ENCODE data around the gene SLC5A12.

Gene SLC5A12

DNA sequence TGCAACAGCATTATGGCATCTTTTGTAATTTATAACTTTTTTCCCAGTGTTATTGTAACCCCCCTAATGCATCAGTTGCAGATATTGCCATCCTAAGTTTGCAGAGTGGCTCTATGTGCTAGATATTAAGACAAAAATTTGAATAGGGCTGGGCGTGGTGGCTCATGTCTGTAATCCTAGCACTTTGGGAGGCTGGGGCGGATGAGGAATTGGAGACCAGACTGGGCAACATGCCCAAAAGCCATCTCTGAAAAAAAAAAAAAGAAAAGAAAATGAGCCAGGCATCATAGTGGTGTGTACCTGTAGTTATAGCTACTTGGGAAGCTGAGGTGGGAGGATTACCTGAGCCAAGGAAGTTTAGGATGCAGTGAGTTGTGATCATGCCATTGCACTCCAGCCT is 99.7 kb downstream of the SLC5A12 start:
- H3K9ac ChIP-seq (ENCODE audit: low read length in 5 of 5): no peak overlapping the region

DNA sequence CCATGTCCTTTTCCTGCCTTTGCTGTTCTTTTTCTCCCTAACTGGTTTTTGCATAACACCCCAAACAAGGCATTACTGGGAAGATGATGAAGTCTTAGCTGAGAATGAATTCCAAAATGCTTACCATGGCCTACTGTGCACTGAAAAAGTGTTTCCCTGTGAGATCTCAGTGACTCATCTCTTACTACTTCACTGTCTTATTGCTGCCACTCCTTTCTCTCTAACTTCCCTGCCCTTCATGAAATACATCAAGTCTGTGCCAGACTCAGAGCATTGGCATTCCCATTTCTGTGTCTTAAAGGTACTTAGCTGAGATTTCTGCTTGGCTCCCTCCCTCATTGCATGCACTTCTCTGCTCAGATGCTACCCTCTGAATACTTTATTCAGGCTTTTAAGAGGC is 100.7 kb downstream of the SLC5A12 start:
- no peaks in the 10 kb centered on the region for H3K36me3 ChIP-seq (ENCODE audit: control insufficient read depth in 5 of 5, insufficient read depth in 5 of 5, low read length in 5 of 5)
- no peak overlapping the region for H3K9ac ChIP-seq (ENCODE audit: low read length in 5 of 5)
- H3K4me3 ChIP-seq (ENCODE audit: low read depth in 1 of 5, low read length in 5 of 5): no peak overlapping the region

More for the DNA sequence above, 99.7 kb downstream of the SLC5A12 start:
- Histone ChIP-seq H3K4me3 (ENCODE audit: low read depth in 1 of 5, low read length in 5 of 5) (no peak overlapping the region), H3K4me1 (ENCODE audit: control insufficient read depth in 5 of 5, insufficient read depth in 5 of 5, low read length in 5 of 5) (no peaks in the 10 kb centered on the region), H3K36me3 (ENCODE audit: control insufficient read depth in 5 of 5, insufficient read depth in 5 of 5, low read length in 5 of 5) (no peaks in the 10 kb centered on the region), H3K27me3 (ENCODE audit: control insufficient read depth in 5 of 5, insufficient read depth in 4 of 5, low read length in 5 of 5) (no peaks in the 10 kb centered on the region), H3K9me3 (ENCODE audit: control insufficient read depth in 5 of 5, low read length in 5 of 5) (no peaks in the 10 kb centered on the region), H3K27ac (ENCODE audit: low read depth, low read length) (no peak overlapping the region)

DNA sequence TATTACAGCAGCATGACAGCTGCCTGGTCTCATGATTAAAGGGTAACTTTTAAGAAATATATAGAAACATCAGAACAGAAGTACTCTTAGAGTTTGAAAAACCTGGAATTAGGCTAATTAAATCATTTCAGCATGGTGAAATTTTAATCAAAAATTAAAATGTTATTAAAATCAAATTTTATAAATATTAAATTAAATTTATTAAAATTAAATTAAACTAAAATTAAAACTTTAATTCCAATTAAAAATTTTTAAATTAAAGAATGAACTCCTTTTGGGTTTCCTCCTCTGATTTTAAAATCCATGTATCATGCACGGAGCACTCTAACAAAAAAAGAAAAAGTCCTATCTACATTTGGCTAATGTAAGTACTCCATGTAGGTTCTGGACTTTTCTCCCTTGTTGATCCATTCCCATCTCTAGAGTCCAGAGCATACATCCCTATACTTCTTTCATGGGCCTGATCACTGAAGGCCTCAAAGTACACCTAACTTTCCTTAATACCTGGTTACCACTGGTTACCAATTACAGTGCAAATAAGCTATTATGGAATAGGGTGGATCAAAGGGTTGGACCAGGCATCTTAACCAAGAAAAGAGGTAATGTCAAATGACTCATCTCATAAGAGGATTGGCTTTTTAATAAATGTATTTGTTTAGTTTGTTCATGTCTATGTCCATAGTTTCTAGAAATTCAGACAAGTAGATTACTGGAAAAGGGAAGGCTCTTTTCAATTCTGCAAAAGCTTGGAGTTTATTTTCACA is 101.4 kb downstream of the SLC5A12 start:
- Histone ChIP-seq H3K27ac (ENCODE audit: low read depth, low read length) (no peak overlapping the region), H3K27me3 (ENCODE audit: control insufficient read depth in 5 of 5, insufficient read depth in 4 of 5, low read length in 5 of 5) (no peaks in the 10 kb centered on the region), H3K36me3 (ENCODE audit: control insufficient read depth in 5 of 5, insufficient read depth in 5 of 5, low read length in 5 of 5) (no peaks in the 10 kb centered on the region), H3K4me1 (ENCODE audit: control insufficient read depth in 5 of 5, insufficient read depth in 5 of 5, low read length in 5 of 5) (no peaks in the 10 kb centered on the region), H3K9me3 (ENCODE audit: control insufficient read depth in 5 of 5, low read length in 5 of 5) (no peaks in the 10 kb centered on the region), H3K4me3 (ENCODE audit: low read depth in 1 of 5, low read length in 5 of 5) (no peak overlapping the region), H3K9ac (ENCODE audit: low read length in 5 of 5) (no peak overlapping the region)

More for the DNA sequence above, 100.7 kb downstream of the SLC5A12 start:
- no peak overlapping the region for H3K27ac ChIP-seq (ENCODE audit: low read depth, low read length)
- H3K27me3 ChIP-seq (ENCODE audit: control insufficient read depth in 5 of 5, insufficient read depth in 4 of 5, low read length in 5 of 5): no peaks in the 10 kb centered on the region
- no peaks in the 10 kb centered on the region for H3K9me3 ChIP-seq (ENCODE audit: control insufficient read depth in 5 of 5, low read length in 5 of 5)
- H3K4me1 ChIP-seq (ENCODE audit: control insufficient read depth in 5 of 5, insufficient read depth in 5 of 5, low read length in 5 of 5): no peaks in the 10 kb centered on the region

DNA sequence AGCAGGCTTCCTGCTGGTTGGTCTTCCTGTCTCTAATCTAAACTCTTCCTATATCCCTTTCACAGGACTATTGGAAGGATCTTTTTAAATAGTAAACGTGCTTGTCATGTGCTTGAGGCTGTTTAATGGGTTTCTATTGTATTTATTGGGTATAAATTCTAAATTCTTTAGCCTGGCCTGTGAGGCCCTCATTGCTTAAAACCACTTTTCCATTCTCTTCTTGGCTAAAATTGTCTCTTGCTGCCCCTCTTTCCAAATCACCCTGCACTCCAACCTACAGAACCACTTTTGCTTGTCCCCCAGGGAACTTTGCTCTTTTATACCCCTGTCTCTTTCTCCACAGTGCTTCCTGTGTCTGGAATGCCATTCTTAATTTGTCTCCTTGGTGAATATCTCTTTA is 103.4 kb downstream of the SLC5A12 start:
- no peak overlapping the region for H3K4me3 ChIP-seq (ENCODE audit: low read depth in 1 of 5, low read length in 5 of 5)
- no peaks in the 10 kb centered on the region for H3K27me3 ChIP-seq (ENCODE audit: control insufficient read depth in 5 of 5, insufficient read depth in 4 of 5, low read length in 5 of 5)
- peaks cover 0 to 7% (median 0%) of the 10 kb centered on the region in 5 donors for H3K9me3 ChIP-seq (ENCODE audit: control insufficient read depth in 5 of 5, low read length in 5 of 5)
- no peak overlapping the region for H3K9ac ChIP-seq (ENCODE audit: low read length in 5 of 5)
- no peaks in the 10 kb centered on the region for H3K36me3 ChIP-seq (ENCODE audit: control insufficient read depth in 5 of 5, insufficient read depth in 5 of 5, low read length in 5 of 5)
- no peaks in the 10 kb centered on the region for H3K4me1 ChIP-seq (ENCODE audit: control insufficient read depth in 5 of 5, insufficient read depth in 5 of 5, low read length in 5 of 5)
- H3K27ac ChIP-seq (ENCODE audit: low read depth, low read length): no peak overlapping the region
